Coronary artery (tissue), 2 donors: ENCODE data around the gene ABCA1.
A peak's percentile ranks its signal among the peaks of the same experiment; 100 is the strongest.

ENCODE experiments used
- DNase-seq: peaks from one replicate; pipeline ENCODE4 v3.0.0-alpha.2; 2017; ENCODE audit warnings: low spot score
- H3K27ac ChIP-seq, 2 donors: fragments of 200-600 bp; sonication (generic); one replicate each; pipeline ENCODE4 v1.5.1; 2016 to 2019
- H3K4me3 ChIP-seq: fragments of 200-600 bp; sonication (generic); 2 replicates; pipeline ENCODE4 v1.5.1; 2016; ENCODE audit warnings: mild to moderate bottlenecking, moderate library complexity
- CTCF ChIP-seq: fragments of 200-600 bp; sonication (generic); IDR thresholded peaks from one replicate; pipeline ENCODE4 v1.5.1; 2019; ENCODE audit warnings: antibody characterized with exemption

The ABCA1 gene

GRCh38 chr9:104911032-104911607 is 16.8 kb downstream of the ABCA1 start:
- Histone ChIP-seq H3K27ac (peak overlapping the region in 1 of 2 donors; percentile 17), H3K4me3 (no peak overlapping the region)
- DNase-seq = no peak
- TF ChIP-seq CTCF = no peak

DNA sequence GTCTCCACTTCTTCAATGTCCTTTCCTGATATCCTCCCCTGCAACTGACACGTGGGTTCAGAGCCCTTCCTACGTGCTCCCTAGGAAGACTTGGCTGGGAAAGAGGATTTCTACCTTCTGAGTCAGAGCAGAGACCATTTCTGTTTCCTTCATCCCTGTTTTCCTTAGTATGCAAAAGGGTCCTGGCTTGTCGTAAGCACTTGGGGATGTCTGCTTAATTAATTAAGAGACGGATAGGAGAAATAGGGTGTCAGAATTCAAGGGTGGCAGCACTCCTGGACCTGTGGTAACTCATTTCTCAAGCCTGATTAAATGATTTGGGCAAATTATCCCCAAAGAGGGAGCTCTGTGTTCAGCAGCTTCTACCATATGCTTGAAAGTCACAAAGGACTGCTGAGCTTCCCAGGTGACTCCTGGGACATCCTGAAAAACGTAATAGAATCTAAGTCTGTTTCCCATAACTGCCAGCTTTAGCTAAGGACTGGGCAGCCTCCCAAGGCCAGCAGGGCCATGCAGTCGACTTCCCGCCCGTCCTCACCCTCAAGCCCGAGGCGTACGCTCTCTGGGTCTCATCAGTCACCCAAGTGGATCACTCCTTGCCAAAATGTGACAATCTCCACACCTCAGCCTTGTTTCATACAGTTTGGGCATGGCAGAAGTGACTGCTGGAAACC is 20.5 kb downstream of the ABCA1 start:
- no peak for DNase-seq
- no peak for TF ChIP-seq CTCF
- Histone ChIP-seq H3K4me3 (peak overlapping the region; percentile 35), H3K27ac (peak overlapping the region; percentile 10 to 86)

GRCh38 chr9:104906441-104907277 is 21.3 kb downstream of the ABCA1 start:
- DNase-seq = no peak
- H3K27ac ChIP-seq = peak overlapping the region; percentile 10 to 86
- TF ChIP-seq CTCF = no peak

GRCh38 chr9:104905931-104906330 is 22.0 kb downstream of the ABCA1 start:
- no peak overlapping the region for H3K4me3 ChIP-seq
- no peak for TF ChIP-seq CTCF
- peak overlapping the region in 1 of 2 donors; percentile 70 for H3K27ac ChIP-seq
- no peak for DNase-seq

More at GRCh38 chr9:104906441-104907277, 21.3 kb downstream of the ABCA1 start:
- H3K4me3 ChIP-seq = peak overlapping the region; percentile 35

DNA sequence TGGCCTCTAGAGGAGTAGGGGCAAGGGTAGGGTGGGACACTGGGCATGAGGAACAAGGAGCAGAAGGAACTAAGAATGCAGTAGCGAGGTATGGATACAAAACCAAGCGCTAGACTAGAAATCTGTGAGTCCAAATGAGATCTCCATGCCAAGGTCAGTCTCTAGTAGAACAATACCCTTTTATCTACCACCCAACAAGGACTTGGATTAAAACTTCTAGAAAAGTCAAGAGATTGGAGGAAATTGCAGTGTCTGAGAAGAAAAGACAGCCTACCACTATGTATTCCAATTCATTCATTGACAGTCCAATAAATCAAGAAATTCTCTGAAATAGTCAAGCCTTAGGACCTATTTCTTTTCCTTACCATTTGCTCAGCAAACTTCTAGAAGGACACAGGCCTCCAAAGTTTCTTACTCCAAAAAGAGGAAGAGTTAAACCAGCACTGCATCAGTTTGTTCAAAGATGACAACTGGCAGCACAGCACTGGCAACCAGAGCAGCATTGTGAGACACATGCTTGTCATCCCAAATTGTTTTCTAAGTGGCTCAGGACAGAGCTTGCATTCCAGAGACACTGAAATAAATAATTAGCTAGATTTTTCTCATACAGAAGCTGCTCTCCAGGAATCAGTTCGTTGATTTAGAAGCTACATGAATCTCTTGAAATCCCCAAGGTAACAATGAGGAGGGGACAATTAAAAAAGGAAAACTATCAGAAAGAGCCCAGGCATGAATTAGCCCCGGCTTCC is 22.6 kb downstream of the ABCA1 start:
- Histone ChIP-seq H3K27ac (no peak overlapping the region), H3K4me3 (no peak overlapping the region)
- no peak for TF ChIP-seq CTCF
- DNase-seq = no peak

DNA sequence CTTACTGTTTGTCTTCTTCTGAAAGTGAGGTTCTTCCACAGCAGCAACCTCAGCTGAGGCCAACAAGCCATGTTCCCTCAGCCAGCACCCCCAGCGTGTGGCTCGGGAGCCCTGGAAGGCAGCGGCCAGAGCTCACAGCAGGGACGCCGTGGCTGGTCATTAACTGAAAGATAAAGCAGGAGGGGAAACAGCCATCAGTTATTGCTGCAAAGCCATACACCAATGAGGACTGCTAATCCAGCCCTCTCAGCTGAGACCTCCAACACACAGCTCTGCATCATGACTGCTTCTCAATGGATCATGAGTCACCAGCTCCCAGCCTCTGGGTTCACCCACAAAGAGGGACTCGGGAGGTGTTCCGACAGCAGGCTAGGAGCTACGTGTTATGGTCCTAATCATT is 24.3 kb downstream of the ABCA1 start:
- no peak overlapping the region for H3K4me3 ChIP-seq
- no peak for TF ChIP-seq CTCF
- H3K27ac ChIP-seq = no peak overlapping the region
- DNase-seq = no peak
